Hematopoietic multipotent progenitor cell treated with erythropoietin and hydrocortisone succinate and interleukin-3 and kit ligand, for 15 days (in vitro differentiated cells): Measurements from ENCODE around the gene CYP51A1.
"Not testable (repeated sequence)": the region's sequence is repeated elsewhere in the genome, so short reads cannot be mapped to it uniquely, and the experiment has no call there.

ENCODE experiments used
- DNase-seq: peaks from one replicate; pipeline ENCODE4 v3.0.0-alpha.2; 2015; ENCODE audit warnings: low spot score

Gene CYP51A1

DNA sequence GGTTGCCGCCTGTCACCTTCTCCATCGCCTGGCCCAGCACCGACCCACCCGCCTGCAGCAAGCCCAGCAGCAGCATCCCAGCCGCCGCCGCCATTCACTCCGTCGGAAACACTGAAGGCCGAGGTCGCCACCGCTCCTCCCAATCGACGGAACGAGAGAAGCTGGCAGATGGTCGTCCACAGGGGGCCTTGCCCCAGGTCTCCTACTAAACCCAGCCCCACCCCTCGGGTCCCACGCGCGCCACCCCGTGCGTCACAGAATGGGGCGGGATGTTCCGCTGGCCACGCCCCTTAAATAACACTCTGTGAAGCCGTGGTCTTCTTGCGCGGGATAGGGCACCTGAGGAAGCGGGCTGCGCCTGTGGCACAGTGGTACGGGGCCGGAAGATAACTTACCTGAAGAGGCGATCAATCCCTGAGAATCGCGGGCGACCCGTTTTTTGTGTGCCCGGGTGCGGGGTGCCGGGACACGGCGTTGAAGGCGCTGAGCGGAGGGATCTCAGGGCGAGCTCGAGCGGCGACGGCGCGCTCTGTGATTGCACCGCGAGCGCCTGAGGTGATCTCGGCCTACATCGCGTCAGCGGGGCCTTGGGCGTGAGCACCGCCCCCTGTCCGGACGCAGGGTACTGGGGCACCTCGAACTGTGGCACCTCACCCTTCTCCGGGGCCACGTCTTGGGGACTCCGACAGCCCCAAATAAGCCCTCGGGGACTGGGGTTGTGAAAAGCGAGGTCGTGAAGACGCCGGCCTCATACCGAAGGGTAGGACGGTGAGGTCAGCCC, at the start of gene CYP51A1:
CYP51A1 (minus strand) TSS at position 207 of the 781 bp plus-strand sequence; CDS start at position 94, 113 bp downstream.
- DNase-seq = peak; percentile 91

DNA sequence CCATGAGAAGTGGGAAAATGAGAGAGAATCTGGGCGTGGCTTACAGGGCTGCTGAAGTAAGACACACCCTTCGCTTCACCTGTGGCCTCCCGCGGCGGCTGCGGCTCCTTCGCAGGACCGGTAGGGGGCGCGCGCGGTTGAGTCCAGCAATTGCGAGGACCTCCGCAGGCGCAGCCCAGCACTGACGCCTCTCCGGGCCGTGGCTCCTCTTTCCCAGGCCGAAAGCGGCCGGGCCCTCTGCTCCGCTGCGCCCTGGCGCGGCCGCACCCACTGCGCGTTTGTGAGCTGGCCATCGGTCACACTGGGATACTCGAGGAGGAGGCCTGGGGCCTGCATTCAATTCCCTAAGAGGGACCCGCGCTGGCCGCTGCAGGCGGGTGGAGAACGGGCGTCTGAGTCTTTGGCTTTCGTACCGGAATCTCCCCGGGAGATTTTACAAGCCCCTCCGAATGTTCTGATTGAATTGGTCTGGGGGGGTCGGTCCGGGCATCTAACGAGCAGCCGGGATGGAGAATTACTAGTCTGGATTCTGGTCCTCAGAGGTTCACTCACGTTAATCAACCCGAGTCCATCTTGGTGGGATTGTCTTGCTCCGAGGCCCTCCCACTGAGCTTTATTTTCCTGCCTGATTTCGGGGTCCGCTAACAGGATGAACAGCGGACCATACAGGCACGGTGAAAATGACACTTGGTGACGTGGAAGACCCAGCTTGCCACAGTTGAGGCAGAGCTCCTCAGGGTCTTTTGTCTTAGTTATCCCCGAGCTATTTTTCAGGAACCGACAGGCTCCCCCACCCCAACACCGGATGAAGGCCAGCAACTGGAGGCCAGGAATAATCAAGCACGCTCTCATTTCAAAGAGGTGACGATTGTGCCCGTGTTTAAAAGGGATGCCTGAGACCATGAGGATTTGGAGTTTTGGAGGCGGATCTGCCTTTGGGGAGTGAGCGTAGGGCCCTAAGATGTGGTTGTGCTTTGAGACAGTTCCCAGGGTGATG, 44.9 kb upstream of the CYP51A1 start, which contains the start of gene LRRD1:
LRRD1 (minus strand) TSS at position 215 of the 997 bp plus-strand sequence. CDS start 13,940 bp downstream, outside the sequence.
- DNase-seq = peak; percentile 82

DNA sequence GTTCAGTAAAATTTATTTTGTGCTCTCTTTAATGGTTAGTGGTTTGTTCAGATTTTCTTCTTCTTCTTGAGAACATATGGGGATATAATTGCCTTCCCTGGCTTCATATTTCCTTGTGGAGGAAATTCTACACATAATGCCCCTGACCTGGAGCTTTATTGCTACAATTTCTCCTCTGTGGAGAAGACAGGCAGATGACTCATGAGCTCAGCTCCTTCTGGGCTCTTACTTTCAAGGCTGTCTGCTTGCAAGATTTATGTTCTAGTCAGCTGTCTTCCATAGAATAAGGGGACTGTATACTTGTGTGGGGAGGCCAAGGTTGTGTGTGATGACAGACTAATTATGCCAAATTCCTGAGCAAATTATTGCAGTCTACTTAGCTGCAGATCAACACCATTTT, 43.1 kb upstream of the CYP51A1 start:
- DNase-seq = no peak

DNA sequence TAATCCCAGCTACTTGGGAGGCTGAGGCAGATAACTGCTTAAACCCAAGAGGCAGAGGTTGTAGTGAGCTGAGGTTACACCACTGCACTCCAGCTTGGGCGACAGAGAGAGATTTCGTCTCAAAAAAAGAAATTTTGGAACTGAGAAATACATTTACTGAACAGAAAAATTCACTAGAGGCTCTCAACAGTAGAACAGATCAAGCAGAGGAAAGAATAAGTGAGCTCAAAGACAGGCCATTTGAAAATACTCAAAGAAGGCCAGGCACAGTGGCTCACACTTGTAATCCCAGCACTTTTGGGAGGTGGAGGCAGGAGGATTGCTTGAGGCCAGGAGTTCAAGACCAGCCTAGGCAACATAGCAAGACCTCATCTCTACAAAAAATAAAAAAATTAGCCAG, 35.3 kb upstream of the CYP51A1 start:
- DNase-seq = not testable (repeated sequence)

DNA sequence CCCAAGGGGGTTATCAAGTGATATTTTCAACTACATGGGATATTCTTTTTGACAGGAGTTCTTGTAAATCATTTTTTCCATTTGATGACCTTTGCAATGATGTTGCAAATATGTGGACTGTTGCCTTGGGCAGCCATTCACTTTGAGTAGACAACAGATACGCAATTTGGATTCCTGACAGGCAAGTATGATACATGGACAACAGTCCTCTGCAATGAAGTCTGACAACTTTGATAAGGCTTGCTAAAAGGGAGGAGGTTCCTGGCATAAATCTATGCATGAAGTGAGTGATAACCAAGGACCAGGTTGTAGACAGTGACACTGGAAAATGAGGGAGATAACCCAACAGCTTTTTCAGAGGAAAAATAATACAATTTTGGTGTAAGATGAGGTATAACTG, 27.0 kb upstream of the CYP51A1 start:
- no peak for DNase-seq

DNA sequence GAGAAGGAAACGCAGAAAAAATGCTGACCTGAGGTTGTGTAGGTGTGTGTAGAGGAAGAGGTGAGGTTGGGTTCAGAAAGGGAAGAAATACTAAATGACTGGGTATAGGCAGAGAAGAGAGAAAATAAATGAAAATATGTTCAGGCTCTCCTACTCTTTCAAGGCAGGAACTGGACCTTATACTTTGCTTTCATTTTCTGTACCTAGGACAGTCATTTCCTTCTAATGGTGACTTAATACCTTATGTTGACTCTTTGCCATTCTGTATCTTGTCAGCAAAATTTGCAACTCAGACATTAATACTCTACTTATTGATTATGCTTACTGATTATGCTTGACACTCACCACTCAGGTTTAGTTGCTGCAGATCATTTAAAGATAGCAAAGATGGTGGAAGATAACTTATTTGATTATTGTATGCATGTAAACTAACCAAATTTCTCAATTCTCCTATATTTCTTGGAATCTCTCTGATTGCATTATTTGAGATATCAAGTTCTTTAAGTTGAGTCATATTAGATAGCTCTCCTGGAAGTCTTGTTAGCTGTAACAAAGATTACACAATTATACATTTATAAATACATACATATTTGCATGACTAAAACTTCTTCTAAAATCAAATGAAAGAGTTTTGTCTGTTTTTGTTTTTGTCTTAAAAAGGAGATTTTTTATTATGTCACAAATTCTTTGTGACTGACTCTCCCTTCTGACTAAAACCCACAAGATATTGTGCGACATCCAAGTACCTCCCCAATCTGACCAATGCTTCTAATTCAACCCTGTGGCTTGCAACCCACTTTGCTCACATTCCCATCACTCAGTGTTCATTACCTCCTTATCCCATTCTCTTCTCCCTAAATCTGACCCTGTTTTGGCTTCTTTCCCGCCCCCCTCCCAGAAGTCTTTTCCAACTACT, 24.6 kb upstream of the CYP51A1 start:
- no peak for DNase-seq

DNA sequence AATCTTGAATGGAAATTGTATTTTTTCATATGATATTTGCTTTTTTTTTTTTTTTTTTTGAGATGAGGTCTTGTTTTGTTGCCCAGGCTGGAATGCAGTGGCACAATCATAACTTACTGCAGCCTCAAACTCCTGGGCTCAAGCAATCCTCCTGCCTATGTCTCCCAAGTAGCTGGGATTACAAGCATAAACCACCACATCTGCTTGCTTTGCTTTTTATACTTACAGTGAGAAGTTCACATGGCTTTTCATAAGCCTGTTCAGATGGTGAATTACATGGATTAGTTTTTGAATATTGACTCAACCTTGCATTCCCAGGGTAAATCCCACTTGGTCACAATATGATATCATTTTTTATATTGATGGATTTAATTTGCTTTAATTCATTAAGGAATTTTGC, 22.7 kb upstream of the CYP51A1 start:
- DNase-seq = no peak

DNA sequence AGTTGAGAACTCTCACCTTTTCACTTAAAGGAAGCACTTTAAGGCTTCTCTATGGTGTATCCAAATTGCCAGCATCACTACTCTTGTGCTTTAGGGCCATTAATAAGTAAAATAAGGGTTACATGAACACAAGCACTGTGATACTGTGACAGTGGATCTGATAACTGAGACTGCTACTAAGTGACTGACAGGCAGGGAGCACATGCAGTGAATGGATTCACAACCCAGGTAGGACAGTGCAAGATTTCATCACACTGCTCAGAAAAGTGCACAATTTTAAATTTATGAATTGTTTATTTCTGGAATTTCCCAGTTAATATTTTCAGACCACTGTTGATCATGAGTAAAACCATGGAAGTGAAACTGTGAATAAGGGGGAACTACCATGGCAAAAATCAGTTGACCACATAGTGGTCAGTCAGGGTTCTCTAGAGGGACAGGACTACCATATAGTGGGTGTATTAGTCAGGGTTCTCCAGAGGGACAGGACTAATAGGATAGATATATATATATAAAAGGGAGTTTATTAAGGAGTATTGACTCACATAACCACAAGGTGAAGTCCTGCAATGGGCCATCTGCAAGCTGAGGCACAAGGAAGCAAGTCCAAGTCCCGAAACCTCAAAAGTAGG, 20.9 kb upstream of the CYP51A1 start:
- no peak for DNase-seq

DNA sequence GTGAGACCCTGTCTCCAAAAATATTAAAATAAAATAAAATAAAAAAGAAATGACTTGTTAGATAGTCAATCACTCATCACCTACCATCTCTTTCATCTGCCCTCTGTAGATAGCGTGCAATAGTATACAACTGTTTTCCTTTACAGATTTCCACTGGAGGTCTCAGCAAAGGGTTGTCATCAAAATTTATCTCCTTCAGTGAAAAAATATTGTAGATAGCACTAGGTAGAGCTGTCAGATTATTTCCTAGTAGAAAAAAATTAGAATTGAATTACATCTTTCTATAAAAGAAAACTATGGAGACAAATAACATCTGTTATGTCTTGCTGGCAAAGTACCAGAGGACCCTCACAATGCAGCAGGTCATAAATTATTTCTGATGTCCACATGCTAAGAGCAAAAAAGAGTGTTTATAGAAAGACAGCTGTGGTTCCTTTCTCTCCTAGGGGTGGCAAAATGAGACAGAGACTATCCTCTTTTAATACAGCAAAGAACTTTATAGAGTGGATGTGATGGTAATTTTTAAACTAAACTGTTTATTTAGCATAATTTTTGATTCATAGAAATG, 16.3 kb upstream of the CYP51A1 start:
- no peak for DNase-seq

DNA sequence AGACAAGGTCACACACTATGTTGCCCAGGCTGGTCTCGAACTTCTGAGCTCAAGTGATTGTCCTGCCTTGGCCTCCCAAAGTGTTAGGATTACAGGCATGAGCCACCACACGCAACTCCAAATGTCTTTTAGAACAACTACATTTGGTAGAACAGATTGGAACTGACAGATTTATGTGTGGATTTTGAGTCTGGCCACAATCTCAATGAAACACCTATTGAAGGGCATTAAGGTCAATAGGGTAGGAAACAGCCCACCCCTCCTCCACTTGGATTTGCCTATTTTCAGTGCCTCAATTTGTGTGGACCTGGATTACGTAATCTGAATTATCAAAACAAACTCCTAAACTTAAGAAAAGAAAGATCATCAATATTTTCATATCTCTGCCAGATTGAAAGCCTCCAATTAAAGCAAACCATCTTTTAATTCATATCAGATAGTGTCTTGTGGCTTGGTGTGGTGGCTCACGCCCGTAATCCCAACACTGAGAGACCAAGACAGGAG, 15.5 kb upstream of the CYP51A1 start:
- no peak for DNase-seq

DNA sequence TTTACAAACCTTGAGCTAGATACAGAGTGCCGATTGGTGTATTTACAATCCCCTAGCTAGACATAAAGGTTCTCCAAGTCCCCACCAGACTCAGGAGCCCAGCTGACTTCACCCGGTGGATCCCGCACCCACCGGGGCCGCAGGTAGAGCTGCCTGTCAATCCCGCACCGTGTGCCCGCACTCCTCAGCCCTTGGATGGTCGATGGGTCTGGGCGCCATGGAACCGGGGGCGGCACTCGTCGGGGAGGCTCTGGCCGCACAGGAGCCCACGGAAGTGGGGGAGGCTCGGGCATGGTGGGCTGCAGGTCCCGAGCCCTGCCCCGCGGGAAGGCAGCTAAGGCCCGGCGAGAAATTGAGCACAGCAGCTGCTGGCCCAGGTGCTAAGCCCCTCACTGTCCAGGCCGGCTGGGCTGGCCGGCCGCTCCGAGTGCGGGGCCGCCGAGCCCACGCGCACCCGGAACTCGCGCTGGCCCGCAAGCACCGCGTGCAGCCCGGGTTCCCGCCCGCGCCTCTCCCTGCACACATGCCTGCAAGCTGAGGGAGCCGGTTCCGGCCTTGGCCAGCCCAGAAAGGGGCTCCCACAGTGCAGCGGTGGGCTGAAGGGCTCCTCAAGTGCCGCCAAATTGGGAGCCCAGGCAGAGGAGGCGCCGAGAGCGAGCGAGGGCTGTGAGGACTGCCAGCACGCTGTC, 9.1 kb upstream of the CYP51A1 start:
- not testable (repeated sequence) for DNase-seq

DNA sequence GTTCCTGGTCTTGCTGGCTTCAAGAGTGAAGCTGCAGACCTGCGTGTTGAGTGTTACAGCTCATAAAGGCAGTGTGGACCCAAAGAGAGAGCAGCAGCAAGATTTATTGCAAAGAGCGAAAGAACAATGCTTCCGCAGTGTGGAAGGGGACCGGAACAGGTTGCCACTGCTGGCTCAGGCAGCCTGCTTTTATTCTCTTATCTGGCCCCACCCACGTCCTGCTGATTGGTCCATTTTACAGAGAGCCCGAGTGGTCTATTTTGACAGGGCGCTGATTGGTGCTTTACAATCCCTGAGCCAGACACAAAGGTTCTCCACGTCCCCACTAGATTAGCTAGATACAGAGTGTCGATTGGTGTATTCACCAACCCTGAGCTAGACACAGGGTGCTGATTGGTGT, 8.5 kb upstream of the CYP51A1 start:
- not testable (repeated sequence) for DNase-seq

DNA sequence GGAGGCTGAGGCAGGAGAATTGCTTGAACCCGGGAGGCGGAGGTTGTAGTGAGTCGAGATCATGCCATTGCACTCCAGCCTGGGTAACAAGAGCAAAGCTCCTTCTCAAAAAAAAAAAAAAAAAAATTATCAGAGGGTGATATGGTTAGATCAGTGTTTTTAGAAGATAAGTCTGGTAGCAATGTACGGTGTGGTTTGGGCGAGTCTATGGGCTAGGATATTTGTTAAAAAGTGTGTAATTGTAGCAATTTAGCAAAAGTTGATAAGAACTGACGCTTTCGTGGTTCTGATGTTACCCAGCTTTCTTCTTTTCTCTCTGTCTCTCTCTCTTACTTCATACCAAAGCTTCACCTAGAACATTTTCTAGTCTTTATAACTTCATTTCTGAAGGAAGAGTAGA, 6.9 kb upstream of the CYP51A1 start:
- DNase-seq = no peak

DNA sequence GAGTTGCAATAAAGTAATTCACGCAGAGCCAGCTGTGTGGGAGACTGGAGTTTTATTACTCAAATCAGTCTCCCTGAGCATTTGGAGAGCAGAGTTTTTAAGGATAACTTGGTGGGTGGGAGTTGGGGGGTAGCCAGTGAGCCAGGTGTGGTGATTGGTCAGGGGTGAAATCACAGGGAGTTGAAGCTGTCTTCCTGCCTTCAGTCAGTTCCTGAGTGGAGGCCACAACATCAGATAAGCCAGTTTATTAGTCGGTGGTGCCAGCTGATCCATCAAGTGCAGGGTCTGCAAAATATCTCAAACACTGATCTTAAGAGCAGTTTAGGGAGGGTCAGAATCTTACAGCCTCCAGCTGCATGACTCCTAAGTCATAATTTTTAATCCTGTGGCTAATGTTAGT, 3.3 kb upstream of the CYP51A1 start:
- no peak for DNase-seq

DNA sequence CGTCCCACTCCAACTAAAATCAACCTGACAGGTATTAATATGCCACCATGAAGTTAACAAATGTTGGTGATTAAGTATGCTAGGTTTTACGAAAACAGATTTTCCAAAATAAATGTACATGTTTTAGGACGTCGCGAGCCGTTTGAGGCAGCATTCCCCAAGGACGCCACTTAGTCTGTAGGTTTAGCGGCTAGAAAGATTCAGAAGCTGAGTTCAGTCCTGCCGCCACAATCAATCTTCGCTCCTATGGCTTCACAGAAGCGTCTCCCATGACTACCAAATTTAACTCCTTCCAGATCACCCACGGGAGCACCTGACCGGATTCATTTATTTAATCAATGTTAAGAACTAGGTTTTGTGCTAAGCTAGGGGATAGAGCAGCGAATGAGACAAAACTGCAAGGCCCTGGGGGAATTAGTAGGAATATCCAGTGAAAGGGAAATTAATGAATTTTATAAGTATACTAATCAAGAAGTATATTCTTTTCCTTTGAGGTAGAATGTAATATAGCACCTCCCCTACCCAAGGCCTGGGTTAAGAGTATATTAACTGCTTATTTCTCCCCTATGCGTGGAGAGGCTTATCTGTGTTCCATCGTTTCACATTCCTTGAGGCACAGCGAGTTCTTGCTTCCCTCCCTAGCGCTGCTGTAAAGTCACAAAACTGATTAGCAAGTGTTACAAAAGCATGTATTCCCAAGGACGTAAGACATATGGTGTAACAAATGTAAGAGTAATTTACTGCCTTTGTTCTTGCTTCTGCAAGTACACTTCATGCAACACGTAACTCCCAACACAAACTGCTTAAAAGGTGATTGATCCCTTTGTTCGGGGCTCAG, 994 bp upstream of the CYP51A1 start:
- DNase-seq = no peak

DNA sequence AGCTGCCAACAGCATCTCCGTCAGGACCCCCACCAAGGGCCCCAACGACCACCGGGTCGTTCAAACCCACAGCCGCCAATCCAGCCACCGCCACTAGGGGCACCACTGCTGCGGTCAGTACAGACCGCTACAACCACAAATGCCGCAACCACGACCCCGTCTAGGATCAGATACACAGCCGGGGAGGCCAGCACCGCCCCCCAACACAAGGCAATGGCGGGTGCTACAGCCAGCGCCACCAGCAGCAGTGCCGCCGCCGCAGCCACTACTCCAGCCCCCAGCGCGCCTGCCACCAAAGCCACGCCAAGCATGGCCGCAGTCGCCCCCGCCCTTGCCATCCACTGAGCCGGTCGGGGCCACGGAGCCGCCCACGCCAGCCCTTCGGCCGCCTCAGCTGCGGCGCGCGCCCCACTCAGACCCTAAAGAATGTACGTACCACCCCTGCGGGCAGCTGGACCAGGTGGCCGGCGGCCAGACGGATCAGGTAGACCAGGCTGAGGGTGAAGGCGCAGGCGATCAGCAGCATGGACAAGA, 473 bp downstream of the CYP51A1 start:
- DNase-seq = peak; percentile 59

DNA sequence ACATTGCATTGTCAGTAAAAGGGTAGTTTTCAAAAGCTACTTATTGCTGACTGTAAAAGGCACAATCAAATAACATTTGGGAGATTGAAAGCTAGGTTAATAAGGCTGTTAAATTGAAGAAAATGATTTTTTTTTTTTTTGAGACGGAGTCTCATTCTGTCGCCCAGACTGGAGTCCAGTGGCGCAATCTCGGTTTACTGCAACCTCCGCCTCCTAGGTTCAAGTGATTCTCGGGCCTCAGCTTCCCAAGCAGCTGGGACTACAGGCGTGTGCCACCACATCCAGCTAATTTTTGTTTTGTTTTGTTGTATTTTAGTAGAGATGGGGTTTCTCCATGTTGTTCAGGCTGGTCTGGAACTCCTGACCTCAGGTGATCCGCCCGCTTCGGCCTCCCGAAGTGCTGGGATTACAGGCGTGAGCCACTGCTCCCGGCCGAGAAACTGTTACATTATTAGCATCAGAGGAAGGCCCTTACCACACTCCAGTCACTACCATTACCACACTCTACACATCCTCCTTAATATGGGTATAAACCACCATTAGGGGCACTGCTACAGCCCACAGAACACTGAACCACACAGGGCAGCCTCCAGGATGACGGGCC, 1.0 kb downstream of the CYP51A1 start:
- DNase-seq = no peak

DNA sequence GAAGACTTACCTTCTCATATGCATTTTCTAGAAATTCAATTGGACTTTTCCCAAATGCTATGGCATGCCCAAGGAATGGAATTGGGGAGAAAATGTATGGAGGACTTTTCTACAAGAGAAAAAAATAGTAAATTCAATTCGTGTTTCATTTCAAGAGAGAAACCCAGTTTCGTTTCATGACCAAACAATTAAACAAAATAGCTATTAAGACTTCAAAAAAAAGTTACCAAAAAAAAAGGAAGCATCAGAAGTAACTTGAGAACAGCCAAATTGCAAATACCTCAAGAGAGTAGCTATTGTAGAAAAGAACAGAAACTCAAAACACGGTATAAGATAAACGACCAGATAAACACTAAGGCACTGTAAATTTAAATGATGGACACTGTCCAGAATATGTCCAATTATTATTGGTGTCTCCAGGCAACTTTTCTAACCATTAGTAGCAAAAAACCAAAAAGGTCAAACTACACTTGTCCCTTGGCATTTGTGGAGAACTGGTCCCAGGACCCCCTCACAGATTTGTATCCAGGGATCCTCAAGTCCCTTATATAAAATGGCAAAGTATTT, 2.4 kb downstream of the CYP51A1 start:
- DNase-seq = no peak
